Neural cell (in vitro differentiated cells): ENCODE results near the gene LBH. TPM values are rescaled to one million over a fixed set of nuclear protein-coding genes. Genes with fewer than 3 reads are reported as not detected.
A peak's percentile ranks its signal among the peaks of the same experiment; 100 is the strongest.

Experiments
- H2AFZ ChIP-seq: fragments of 200-600, 300-800 bp; sonication (generic), shearing (Covaris generic); 2 replicates; pipeline ENCODE4 v1.6.0; 2014; ENCODE audit warnings: low read depth, mild to moderate bottlenecking, antibody characterized with exemption, low read length, moderate library complexity
- H3F3A ChIP-seq: fragments of 200-600 bp; shearing (Covaris generic); 2 replicates; pipeline ENCODE4 v1.6.1; 2016; ENCODE audit warnings: mild to moderate bottlenecking, moderate library complexity, mixed read lengths, antibody characterized with exemption, low read length; ENCODE audit not compliant: insufficient read depth, poor library complexity, severe bottlenecking
- H3K27ac ChIP-seq: fragments of 200-600, 300-800 bp; sonication (generic), shearing (Covaris generic); 2 replicates; pipeline ENCODE4 v1.5.1; 2014; ENCODE audit warnings: mild to moderate bottlenecking, low read length, moderate library complexity
- H3K27me3 ChIP-seq: fragments of 300-800, 200-600 bp; sonication (generic), shearing (Covaris generic); 2 replicates; pipeline ENCODE4 v1.6.0; 2014; ENCODE audit warnings: mild to moderate bottlenecking, low read depth, low read length, moderate library complexity; ENCODE audit not compliant: insufficient read depth
- H3K36me3 ChIP-seq: fragments of 300-800, 200-600 bp; sonication (generic), shearing (Covaris generic); 2 replicates; pipeline ENCODE4 v1.5.1; 2014; ENCODE audit warnings: mild to moderate bottlenecking, antibody characterized with exemption, low read length, moderate library complexity; ENCODE audit not compliant: insufficient read depth
- H3K4me2 ChIP-seq: fragments of 300-800, 200-600 bp; sonication (generic), shearing (Covaris generic); 2 replicates; pipeline ENCODE4 v1.6.0; 2014; ENCODE audit warnings: mild to moderate bottlenecking, low read length
- H3K4me3 ChIP-seq: fragments of 300-800, 200-600 bp; sonication (generic), shearing (Covaris generic); 2 replicates; pipeline ENCODE4 v1.5.1; 2014; ENCODE audit warnings: mild to moderate bottlenecking, low read length, moderate library complexity
- H3K79me2 ChIP-seq: fragments of 200-600 bp; shearing (Covaris generic); replicated peaks from 2 replicates; pipeline ENCODE4 v1.6.0; 2014; ENCODE audit warnings: mild to moderate bottlenecking, low read length, moderate library complexity; ENCODE audit not compliant: insufficient read depth
- H3K9ac ChIP-seq: fragments of 300-800, 200-600 bp; sonication (generic), shearing (Covaris generic); 2 replicates; pipeline ENCODE4 v1.6.1; 2016; ENCODE audit warnings: mild to moderate bottlenecking, low read length, mixed read lengths
- H3K9me2 ChIP-seq: fragments of 200-600 bp; shearing (Covaris generic); 2 replicates; pipeline ENCODE4 v1.6.1; 2016; ENCODE audit warnings: mild to moderate bottlenecking, low read length, mixed read lengths; ENCODE audit not compliant: insufficient read depth
- H3K9me3 ChIP-seq: fragments of 200-600, 300-800 bp; sonication (generic), shearing (Covaris generic); 2 replicates; pipeline ENCODE4 v1.6.1; 2016; ENCODE audit warnings: mild to moderate bottlenecking, mixed run types, low read length, moderate library complexity, mixed read lengths
- H4K20me1 ChIP-seq: fragments of 200-600 bp; shearing (Covaris generic); 2 replicates; pipeline ENCODE4 v1.6.1; 2016; ENCODE audit warnings: mild to moderate bottlenecking, mixed run types; ENCODE audit not compliant: insufficient read depth
- EP300 ChIP-seq: fragments of 450-650 bp; conservative IDR thresholded peaks from 2 replicates; pipeline ENCODE4 v1.6.1; 2014; ENCODE audit warnings: antibody characterized with exemption, mild to moderate bottlenecking, moderate library complexity; ENCODE audit not compliant: poor library complexity, severe bottlenecking
- EZH2 ChIP-seq: fragments of 200-600, 300-800 bp; shearing (Covaris generic), sonication (generic); IDR thresholded peaks from 2 replicates; pipeline ENCODE4 v1.6.1; 2014; ENCODE audit warnings: antibody characterized with exemption, low read length, borderline replicate concordance, mild to moderate bottlenecking; ENCODE audit not compliant: insufficient read depth, poor library complexity, severe bottlenecking
- MXI1 ChIP-seq: fragments of 450-650 bp; conservative IDR thresholded peaks from 2 replicates; pipeline ENCODE4 v1.6.1; 2014; ENCODE audit warnings: antibody characterized with exemption, mild to moderate bottlenecking; ENCODE audit not compliant: poor library complexity, severe bottlenecking
- POLR2AphosphoS5 ChIP-seq: IDR thresholded peaks from 2 replicates; pipeline ENCODE4 v1.6.1; 2012
- RAD21 ChIP-seq: fragments of 450-650 bp; conservative IDR thresholded peaks from 2 replicates; pipeline ENCODE4 v1.6.1; 2014; ENCODE audit warnings: antibody characterized with exemption, mild to moderate bottlenecking, moderate library complexity
- SMC3 ChIP-seq: fragments of 450-650 bp; conservative IDR thresholded peaks from 2 replicates; pipeline ENCODE4 v1.6.1; 2014; ENCODE audit warnings: antibody characterized with exemption, mild to moderate bottlenecking, moderate library complexity; ENCODE audit not compliant: poor library complexity
- TAF1 ChIP-seq: IDR thresholded peaks from 2 replicates; pipeline ENCODE4 v1.6.1; 2012; ENCODE audit warnings: low read depth
- polyA plus RNA-seq: library from polyadenylated mRNA; depleted of rRNA; stranded (reverse); fragments of >200 nt; gene quantifications from 2 replicates; pipeline ENCODE4 v1.2.3, GENCODE V29; 2014
- TF ChIP-seq, protein P1 (sequence below): IDR thresholded peaks from 2 replicates; pipeline ENCODE4 v1.6.1; 2012; ENCODE audit warnings: borderline replicate concordance
- TF ChIP-seq, protein P2 (sequence below): fragments of 450-650 bp; IDR thresholded peaks from 2 replicates; pipeline ENCODE4 v1.5.1; 2014; ENCODE audit warnings: antibody characterized with exemption, mild to moderate bottlenecking, moderate library complexity; ENCODE audit not compliant: poor library complexity, severe bottlenecking

LBH gene
- polyA plus RNA-seq, 1 donor from 2014 or later = 345 TPM

DNA sequence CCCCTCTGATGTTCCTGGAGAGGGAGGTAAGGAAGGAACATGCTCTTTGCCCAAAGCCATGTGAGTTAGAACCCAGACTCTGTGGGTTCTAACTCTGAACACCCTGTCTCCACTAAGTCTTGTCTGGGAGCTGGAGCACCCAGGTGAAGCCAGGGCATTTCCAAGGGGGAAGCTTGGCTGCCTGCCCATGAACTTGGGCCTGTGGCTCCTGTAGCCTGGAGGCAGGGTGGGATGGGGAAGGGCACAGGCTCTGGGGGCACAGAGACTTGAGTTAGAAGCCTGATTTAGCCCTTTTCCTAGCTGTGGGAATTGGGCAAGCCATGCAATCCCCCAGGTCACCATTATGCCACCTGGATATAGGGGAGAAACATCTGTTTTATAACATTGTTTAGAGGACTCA lies 65.2 kb downstream of the LBH start:
- H3K9me2 ChIP-seq = no peaks in the 10 kb centered on the region
- no peak overlapping the region for H3K9ac ChIP-seq
- no peak overlapping the region for H3K27ac ChIP-seq
- H3K27me3 ChIP-seq = no peaks in the 10 kb centered on the region
- no peaks in the 10 kb centered on the region for H3K9me3 ChIP-seq
- H3K4me2 ChIP-seq = no peak overlapping the region
- no peak for TF ChIP-seq TAF1
- TF ChIP-seq EP300 = no peak
- no peak overlapping the region for H3K4me3 ChIP-seq
- no peak overlapping the region for H2AFZ ChIP-seq
- H4K20me1 ChIP-seq = no peaks in the 10 kb centered on the region
- H3K36me3 ChIP-seq = no peaks in the 10 kb centered on the region
- H3K79me2 ChIP-seq = no peaks in the 10 kb centered on the region
- H3F3A ChIP-seq = no peaks in the 10 kb centered on the region

DNA sequence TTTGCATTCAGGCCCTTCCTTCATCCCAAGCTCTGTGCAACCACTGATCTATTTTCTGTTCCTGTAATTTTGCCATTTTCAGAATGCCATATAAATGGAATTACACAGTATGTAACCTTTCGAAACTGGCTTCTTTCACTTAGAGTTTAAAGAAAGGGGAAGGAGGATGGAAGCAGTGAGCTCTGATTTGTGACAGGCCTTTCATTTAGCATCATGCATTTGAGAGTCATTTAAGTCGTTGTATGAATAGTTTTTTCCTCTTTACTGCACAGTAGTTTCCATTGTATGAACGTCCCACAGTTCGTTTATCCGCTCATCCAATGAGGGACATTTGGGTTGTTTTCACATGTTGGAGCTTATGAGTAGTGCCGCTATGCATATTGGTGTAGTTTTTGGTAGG lies 67.0 kb downstream of the LBH start:
- no peaks in the 10 kb centered on the region for H3K27me3 ChIP-seq
- H3K9me3 ChIP-seq = no peaks in the 10 kb centered on the region
- H3K27ac ChIP-seq = peak overlapping the region; percentile 12
- no peaks in the 10 kb centered on the region for H3K79me2 ChIP-seq
- H3F3A ChIP-seq = no peaks in the 10 kb centered on the region
- no peak overlapping the region for H3K4me3 ChIP-seq
- H4K20me1 ChIP-seq = no peaks in the 10 kb centered on the region
- no peaks in the 10 kb centered on the region for H3K9me2 ChIP-seq
- H2AFZ ChIP-seq = no peak overlapping the region
- no peaks in the 10 kb centered on the region for H3K36me3 ChIP-seq
- no peak overlapping the region for H3K9ac ChIP-seq
- H3K4me2 ChIP-seq = no peak overlapping the region
- peak; percentile 54 for TF ChIP-seq POLR2AphosphoS5
- no peak for TF ChIP-seq EP300
- TF ChIP-seq RAD21 = no peak
- no peak for TF ChIP-seq EZH2
- TF ChIP-seq, protein P1, sequence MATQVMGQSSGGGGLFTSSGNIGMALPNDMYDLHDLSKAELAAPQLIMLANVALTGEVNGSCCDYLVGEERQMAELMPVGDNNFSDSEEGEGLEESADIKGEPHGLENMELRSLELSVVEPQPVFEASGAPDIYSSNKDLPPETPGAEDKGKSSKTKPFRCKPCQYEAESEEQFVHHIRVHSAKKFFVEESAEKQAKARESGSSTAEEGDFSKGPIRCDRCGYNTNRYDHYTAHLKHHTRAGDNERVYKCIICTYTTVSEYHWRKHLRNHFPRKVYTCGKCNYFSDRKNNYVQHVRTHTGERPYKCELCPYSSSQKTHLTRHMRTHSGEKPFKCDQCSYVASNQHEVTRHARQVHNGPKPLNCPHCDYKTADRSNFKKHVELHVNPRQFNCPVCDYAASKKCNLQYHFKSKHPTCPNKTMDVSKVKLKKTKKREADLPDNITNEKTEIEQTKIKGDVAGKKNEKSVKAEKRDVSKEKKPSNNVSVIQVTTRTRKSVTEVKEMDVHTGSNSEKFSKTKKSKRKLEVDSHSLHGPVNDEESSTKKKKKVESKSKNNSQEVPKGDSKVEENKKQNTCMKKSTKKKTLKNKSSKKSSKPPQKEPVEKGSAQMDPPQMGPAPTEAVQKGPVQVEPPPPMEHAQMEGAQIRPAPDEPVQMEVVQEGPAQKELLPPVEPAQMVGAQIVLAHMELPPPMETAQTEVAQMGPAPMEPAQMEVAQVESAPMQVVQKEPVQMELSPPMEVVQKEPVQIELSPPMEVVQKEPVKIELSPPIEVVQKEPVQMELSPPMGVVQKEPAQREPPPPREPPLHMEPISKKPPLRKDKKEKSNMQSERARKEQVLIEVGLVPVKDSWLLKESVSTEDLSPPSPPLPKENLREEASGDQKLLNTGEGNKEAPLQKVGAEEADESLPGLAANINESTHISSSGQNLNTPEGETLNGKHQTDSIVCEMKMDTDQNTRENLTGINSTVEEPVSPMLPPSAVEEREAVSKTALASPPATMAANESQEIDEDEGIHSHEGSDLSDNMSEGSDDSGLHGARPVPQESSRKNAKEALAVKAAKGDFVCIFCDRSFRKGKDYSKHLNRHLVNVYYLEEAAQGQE = peak; percentile 30
- no peak for TF ChIP-seq MXI1

DNA sequence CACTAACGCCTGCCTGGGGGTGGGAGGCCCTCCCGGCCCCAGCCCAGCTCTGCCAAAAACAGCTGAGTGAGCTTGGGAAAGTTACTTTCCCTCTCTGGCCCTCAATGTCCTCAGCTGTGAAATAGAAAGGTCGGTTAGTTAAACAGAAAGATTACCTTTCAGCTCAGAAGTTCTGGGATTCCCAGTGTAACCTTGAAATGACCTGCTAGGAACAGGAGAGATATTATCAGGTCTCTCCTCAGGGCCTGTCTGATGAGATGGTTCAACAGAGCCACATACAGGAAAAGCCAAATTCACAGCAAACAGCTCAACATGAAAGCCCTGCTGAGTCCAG lies 68.8 kb downstream of the LBH start:
- Histone ChIP-seq H3K9ac (no peak overlapping the region), H3K9me2 (no peaks in the 10 kb centered on the region), H3K4me3 (no peak overlapping the region), H2AFZ (no peak overlapping the region), H3K9me3 (no peaks in the 10 kb centered on the region), H3K79me2 (no peaks in the 10 kb centered on the region), H3K4me2 (no peak overlapping the region), H3F3A (no peaks in the 10 kb centered on the region), H3K36me3 (no peaks in the 10 kb centered on the region), H4K20me1 (no peaks in the 10 kb centered on the region), H3K27ac (no peak overlapping the region), H3K27me3 (no peaks in the 10 kb centered on the region)
- TF ChIP-seq SMC3 = no peak
- TF ChIP-seq, protein P1 = no peak
- TF ChIP-seq POLR2AphosphoS5 = no peak
- TF ChIP-seq TAF1 = no peak
- no peak for TF ChIP-seq MXI1
- TF ChIP-seq EP300 = no peak
- TF ChIP-seq EZH2 = no peak
- TF ChIP-seq, protein P2, sequence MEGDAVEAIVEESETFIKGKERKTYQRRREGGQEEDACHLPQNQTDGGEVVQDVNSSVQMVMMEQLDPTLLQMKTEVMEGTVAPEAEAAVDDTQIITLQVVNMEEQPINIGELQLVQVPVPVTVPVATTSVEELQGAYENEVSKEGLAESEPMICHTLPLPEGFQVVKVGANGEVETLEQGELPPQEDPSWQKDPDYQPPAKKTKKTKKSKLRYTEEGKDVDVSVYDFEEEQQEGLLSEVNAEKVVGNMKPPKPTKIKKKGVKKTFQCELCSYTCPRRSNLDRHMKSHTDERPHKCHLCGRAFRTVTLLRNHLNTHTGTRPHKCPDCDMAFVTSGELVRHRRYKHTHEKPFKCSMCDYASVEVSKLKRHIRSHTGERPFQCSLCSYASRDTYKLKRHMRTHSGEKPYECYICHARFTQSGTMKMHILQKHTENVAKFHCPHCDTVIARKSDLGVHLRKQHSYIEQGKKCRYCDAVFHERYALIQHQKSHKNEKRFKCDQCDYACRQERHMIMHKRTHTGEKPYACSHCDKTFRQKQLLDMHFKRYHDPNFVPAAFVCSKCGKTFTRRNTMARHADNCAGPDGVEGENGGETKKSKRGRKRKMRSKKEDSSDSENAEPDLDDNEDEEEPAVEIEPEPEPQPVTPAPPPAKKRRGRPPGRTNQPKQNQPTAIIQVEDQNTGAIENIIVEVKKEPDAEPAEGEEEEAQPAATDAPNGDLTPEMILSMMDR = no peak
- no peak for TF ChIP-seq RAD21
